HG03097 (cell line): ENCODE data around the gene C19orf44.
"Not testable (repeated sequence)": the region's sequence is repeated elsewhere in the genome, so short reads cannot be mapped to it uniquely, and the experiment has no call there.

Source experiments
- ATAC-seq: cut with Tn5 transposase; IDR thresholded peaks from one replicate; pipeline ENCODE4 v1.9.1; 2021; ENCODE audit not compliant: unreplicated experiment, low FRiP score

The C19orf44 gene

GRCh38 chr19:16466802-16467427 lies 29.3 kb upstream of the C19orf44 start:
- ATAC-seq, result not testable (repeated sequence)

DNA sequence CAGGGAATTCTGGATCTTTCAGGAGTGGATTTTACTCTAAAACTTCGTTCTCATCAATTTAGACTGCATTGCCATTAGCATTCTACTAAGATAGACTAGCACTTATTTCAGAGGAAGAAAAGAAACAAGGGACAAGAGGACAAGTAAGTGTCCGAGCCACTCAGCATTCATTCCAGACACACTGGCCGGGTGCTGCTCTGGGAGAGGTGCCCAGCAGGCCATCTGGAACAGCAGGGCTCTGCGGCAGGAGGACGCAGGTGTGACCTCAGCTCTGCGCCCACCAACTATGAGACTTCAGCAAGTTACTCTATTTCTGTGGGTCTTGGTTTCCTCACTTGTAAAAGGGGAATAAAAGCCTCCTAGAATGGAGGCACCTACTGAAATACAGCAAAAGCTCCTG lies 28.6 kb upstream of the C19orf44 start:
- ATAC-seq, result no peak

- ATAC-seq, result no peak
These were observed 25.7 kb upstream of the C19orf44 start for GRCh38 chr19:16470541-16470910.

DNA sequence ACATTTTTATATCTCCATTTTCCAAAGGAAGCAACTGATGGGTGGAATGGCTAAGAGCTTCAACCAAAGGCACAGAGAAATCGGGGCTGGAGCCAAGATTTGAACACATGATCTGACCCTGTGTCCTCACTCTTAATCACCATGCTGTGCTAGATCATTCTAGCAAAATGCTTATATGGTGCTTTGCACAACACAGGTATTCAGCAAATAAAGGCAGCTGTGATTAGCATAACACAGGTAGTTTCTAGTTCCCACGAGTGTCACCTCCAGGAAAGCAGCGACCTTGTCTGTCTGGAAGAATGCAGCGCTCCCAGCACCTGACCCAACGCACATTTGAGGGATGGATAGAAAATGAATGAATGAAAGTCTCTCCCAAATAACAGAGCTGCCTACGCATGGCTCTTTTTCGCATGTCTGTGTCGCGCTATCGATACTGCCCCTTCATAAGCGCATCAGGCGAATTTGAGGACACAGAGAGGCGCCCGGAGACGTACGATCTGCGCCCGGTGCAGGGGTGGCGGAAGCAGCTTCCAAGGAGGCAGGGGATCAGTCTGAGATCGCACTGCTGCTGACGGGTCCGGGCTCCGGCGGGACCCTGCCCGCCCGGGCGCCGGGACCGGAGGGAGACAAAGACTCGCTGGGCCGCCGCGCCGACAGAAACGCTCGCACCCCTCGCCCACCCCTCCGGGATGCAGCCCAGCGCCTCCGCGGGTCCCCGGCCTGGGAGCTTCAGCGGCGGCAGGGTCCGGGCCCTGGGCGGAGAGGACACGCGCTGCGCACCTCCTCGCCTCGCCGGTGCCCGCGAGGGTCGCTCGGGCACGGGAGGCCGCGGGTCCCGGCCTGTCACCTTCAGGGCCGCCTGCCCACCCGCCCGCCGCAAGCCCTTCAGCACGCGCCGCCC lies 25.0 kb upstream of the C19orf44 start:
- peak; percentile 34 for ATAC-seq

DNA sequence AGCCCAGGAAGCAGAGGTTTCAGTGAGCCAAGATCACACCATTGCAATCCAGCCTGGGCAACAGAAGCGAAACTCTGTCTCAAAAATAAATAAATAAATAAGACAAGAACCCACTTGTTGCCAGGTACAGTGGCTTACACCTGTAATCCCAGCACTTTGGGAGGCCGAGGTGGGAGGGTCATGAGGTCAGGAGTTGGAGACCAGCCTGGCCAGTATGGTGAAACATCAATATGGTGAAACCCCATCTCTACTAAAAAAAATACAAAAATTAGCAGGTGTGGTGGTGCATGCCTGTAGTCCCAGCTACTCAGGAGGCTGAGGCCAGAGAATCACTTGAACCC lies 23.7 kb upstream of the C19orf44 start:
- not testable (repeated sequence) for ATAC-seq

DNA sequence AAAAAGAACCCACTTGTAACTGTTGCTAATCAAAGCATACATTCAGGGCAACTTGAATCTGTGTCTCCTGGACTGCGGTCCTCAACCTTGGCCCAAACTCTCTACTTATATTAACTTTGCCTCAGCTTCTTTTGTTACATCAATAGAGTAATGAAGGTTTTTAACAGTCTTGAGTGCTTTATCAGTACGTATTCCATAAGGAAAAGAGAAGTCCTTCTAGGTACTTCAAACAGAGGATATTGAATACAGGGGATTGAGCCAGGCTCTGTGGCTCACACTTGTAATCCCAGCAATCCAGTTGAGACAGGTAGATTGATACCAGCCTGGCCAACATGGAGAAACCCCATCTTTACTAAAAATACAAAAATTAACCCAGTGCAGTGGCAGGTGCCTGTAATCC lies 23.2 kb upstream of the C19orf44 start:
- no peak for ATAC-seq

DNA sequence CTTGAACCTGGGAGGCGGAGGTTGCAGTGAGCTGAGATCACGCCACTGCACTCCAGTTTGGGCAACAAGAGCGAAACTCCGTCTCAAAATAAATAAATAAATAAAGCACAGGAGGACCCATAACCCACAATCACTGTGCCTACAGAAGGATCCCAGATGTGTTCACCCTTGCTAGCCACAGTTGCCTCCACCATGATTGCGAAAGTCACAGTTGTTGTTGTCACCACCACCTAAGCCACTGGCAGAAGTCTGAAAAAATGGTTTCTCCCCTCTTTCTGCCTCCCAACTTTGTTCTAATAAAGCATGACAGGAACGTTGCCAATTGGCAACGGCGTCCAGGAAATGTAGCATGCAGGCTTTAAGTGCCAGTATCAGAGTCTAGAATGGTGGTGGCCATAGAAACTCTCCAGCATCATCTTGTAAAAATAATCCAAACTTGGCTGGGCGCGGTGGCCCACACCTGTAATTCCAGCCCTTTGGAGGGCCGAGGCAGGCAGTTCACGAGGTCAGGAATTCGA lies 22.3 kb upstream of the C19orf44 start:
- ATAC-seq, result no peak

GRCh38 chr19:16476401-16476800 lies 19.8 kb upstream of the C19orf44 start:
- no peak for ATAC-seq

DNA sequence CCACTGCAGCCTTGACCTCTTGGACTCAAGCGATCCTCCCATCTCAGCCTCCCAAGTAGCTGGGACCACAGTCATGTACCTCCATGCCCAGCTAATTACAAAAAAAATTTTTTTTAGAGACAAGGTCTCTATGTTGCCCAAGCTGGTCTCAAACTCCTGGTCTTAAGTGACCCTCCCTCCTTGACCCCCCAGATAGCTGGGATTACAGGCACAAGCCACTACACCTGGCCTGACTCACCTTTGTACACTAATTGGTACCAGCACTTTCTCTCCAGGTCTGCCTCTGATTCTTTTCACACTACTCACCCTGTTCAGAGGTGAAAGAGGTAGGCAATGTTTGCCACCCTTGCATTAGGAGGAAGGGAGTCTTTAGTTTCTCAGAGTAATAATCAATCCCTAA lies 18.9 kb upstream of the C19orf44 start:
- ATAC-seq, result no peak

GRCh38 chr19:16482745-16483144 lies 13.4 kb upstream of the C19orf44 start:
- no peak for ATAC-seq

GRCh38 chr19:16486476-16486875 lies 9.7 kb upstream of the C19orf44 start:
- not testable (repeated sequence) for ATAC-seq

- ATAC-seq, result no peak
These were observed 404 bp downstream of the C19orf44 start for GRCh38 chr19:16496613-16496983.

DNA sequence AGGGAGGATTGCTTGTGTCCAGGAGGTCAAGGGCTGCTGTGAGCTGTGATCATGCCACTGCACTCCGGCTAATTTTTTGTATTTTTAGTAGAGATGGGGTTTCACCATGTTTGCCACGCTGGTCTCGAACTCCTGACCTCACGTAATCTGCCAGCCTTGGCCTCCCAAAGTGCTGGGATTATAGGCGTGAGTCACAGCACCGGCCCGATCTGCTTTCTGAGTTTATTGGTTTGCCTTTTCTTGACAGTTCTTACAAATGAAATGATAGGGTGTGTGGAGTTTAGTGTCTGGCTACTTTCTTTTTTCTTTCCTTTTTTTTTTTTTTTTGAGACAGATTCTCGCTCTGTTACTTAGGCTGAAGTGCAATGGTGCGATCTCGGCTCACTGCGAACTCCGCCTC lies 848 bp downstream of the C19orf44 start:
- ATAC-seq, result no peak

- ATAC-seq, result no peak
These were observed 1.6 kb downstream of the C19orf44 start for GRCh38 chr19:16497837-16498236.

DNA sequence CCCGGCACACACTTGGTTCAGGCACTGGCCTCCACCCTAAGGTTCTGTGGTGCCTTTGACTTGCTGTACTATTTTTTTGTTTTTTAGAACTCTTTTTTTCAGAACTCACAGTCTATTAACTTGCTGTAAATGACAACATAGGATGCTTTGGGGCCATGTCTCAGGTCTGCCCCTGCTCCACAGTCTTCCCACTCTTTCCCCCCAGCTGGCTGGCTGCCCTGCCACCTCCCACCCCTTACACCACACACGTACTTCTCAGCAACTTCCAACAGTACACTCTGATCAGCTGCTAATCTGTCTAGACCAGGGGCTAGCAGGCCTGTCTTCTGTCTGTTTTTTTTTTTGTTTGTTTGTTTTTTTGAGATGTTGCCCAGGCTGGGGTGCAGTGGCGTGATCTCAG lies 8.1 kb downstream of the C19orf44 start:
- no peak for ATAC-seq

- not testable (repeated sequence) for ATAC-seq
These were observed 10.0 kb downstream of the C19orf44 start for GRCh38 chr19:16506161-16506560.

GRCh38 chr19:16506961-16507360 lies 10.8 kb downstream of the C19orf44 start:
- ATAC-seq, result no peak

DNA sequence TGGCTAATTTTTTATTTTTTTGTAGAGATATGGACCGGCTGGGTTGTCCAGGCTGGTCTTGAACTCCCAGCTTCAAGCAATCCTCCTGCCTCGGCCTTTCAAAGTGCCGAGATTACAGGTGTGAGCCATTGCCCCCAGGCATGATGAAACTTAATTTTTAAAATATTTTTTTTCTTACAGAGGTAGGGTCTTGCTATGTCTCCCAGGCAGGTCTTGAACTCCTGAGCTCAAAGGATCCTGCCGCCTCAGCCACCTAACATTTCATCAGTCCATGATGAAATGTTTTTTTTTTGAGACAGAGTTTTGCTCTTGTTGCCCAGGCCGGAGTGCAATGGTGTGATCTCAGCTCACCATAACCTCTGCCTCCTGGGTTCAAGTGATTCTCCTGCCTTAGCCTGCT lies 12.4 kb downstream of the C19orf44 start:
- ATAC-seq, result no peak

DNA sequence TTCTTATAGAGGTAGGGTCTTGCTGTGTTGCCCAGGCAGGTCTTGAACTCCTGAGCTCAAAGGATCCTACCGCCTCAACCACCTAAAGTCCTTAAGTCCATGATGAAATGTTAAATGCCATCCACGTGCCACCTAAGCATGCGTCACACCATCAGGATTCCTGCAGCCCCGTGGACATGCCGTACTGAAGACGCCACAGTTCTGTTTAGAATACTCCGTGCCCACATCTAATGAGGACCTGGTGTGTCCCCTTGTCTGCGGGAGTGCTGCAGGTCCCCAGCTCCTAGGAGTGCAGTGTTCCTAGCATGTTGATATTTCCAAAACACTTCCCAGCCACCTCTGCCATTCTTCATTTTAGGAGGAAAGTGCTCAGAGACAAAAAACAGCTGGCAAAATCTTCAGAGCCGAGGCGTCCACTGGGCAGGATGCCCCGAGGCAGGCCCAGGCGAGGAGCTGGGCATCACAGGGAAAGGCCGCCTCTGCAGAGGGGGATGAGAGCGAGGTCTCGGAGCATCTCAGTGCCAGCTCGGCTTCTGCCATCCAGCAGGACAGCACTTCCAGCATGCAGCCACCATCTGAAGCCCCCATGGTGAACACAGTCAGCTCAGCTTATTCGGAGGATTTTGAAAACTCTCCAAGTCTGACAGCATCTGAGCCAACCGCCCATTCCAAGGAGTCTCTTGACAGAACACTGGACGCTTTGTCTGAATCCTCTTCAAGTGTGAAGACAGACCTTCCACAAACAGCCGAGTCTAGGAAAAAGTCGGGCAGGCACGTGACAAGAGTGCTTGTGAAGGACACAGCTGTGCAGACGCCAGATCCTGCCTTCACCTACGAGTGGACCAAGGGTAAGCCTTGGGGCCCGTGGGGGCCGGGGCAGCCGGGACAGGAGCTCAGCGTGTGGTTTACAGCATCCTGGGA lies 13.2 kb downstream of the C19orf44 start:
- no peak for ATAC-seq

DNA sequence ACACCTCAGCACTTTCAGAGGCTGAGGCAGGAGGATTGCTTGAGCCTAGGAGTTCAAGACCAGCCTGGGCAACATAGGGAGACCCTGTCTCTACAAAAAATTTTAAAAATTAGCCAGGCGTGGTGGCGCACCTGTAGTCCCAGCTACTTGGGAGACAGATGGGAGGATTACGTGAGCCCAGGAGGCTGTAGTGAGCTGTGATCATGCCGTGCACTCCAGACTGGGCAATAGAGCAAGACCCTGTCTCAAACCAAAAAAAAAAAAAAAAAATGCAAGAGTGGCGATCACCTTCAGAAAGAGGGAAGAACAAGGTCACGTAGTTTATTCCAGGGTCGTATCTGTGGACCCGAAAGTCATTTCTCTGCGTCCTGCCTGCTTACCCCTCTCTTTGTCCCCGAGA lies 16.4 kb downstream of the C19orf44 start:
- not testable (repeated sequence) for ATAC-seq
